Upper lobe of right lung (tissue), 1 donor: ENCODE data around the gene CARHSP1. TPM values are rescaled to one million over a fixed set of nuclear protein-coding genes. Genes with fewer than 3 reads are reported as not detected.

Source experiments
- ATAC-seq: fragments of 200-7000 bp; cut with Tn5 transposase; one replicate; pipeline ENCODE4 v1.9.1; 2020; ENCODE audit warnings: mild to moderate bottlenecking, moderate library complexity
- DNase-seq: peaks from one replicate; pipeline ENCODE4 v3.0.0-alpha.2; 2020
- H3K27ac ChIP-seq: fragments of 200-600 bp; one replicate; pipeline ENCODE4 v1.8.0; 2022
- H3K27me3 ChIP-seq: fragments of 200-600 bp; one replicate; pipeline ENCODE4 v1.8.0; 2022; ENCODE audit warnings: mild to moderate bottlenecking
- H3K36me3 ChIP-seq: fragments of 200-600 bp; one replicate; pipeline ENCODE4 v1.8.0; 2022
- H3K4me1 ChIP-seq: fragments of 200-600 bp; one replicate; pipeline ENCODE4 v1.8.0; 2022
- H3K4me3 ChIP-seq: fragments of 200-600 bp; one replicate; pipeline ENCODE4 v1.8.0; 2022; ENCODE audit warnings: mild to moderate bottlenecking
- H3K9me3 ChIP-seq: fragments of 200-600 bp; one replicate; pipeline ENCODE4 v1.8.0; 2022
- intact Hi-C: fragments of 100-400 bp; cut with DNase I; formaldehyde crosslinking; loops from one replicate; pipeline ENCODE4 v1.11.0; 2022
- total RNA-seq: library from RNA; stranded (reverse); fragmentation: NEBNext Ultra II Directional; extraction: Animal tissue kit (Norgen Biotek cat#: 25700); gene quantifications from one replicate; pipeline ENCODE4 v1.2.1, GENCODE V29; 2021
- TF ChIP-seq, protein P1 (sequence below): fragments of 200-600 bp; IDR thresholded peaks from one replicate; pipeline ENCODE4 v1.8.0; 2022; ENCODE audit warnings: antibody characterized with exemption
- donor health status: DM: no; HTN: yes; CAD: no; lungs with severe emphysema.

The CARHSP1 gene
- total RNA-seq, 1 donor from 2014 or later, result 103 TPM

GRCh38 chr16:8818504-8819270 lies 50.1 kb downstream of the CARHSP1 start:
- intact Hi-C loops, result no loop called here
- DNase-seq, result no peak
- no peak overlapping the region for H3K27ac ChIP-seq

GRCh38 chr16:8816967-8817655 lies 51.7 kb downstream of the CARHSP1 start:
- Histone ChIP-seq H3K4me1 (peaks cover 4% of the 10 kb centered on the region), H3K27ac (no peak overlapping the region), H3K27me3 (no peaks in the 10 kb centered on the region), H3K9me3 (no peaks in the 10 kb centered on the region), H3K36me3 (peaks cover 72% of the 10 kb centered on the region), H3K4me3 (no peak overlapping the region)
- TF ChIP-seq, protein P1, sequence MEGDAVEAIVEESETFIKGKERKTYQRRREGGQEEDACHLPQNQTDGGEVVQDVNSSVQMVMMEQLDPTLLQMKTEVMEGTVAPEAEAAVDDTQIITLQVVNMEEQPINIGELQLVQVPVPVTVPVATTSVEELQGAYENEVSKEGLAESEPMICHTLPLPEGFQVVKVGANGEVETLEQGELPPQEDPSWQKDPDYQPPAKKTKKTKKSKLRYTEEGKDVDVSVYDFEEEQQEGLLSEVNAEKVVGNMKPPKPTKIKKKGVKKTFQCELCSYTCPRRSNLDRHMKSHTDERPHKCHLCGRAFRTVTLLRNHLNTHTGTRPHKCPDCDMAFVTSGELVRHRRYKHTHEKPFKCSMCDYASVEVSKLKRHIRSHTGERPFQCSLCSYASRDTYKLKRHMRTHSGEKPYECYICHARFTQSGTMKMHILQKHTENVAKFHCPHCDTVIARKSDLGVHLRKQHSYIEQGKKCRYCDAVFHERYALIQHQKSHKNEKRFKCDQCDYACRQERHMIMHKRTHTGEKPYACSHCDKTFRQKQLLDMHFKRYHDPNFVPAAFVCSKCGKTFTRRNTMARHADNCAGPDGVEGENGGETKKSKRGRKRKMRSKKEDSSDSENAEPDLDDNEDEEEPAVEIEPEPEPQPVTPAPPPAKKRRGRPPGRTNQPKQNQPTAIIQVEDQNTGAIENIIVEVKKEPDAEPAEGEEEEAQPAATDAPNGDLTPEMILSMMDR, result no peak
- DNase-seq, result no peak
- intact Hi-C loops, result no loop called here
- no peak for ATAC-seq

More at GRCh38 chr16:8818504-8819270, 50.1 kb downstream of the CARHSP1 start:
- Histone ChIP-seq H3K9me3 (no peaks in the 10 kb centered on the region), H3K36me3 (peaks cover 72% of the 10 kb centered on the region), H3K4me3 (no peak overlapping the region), H3K4me1 (peaks cover 4% of the 10 kb centered on the region), H3K27me3 (no peaks in the 10 kb centered on the region)
- ATAC-seq, result peak; percentile 50
- TF ChIP-seq, protein P1, result no peak

DNA sequence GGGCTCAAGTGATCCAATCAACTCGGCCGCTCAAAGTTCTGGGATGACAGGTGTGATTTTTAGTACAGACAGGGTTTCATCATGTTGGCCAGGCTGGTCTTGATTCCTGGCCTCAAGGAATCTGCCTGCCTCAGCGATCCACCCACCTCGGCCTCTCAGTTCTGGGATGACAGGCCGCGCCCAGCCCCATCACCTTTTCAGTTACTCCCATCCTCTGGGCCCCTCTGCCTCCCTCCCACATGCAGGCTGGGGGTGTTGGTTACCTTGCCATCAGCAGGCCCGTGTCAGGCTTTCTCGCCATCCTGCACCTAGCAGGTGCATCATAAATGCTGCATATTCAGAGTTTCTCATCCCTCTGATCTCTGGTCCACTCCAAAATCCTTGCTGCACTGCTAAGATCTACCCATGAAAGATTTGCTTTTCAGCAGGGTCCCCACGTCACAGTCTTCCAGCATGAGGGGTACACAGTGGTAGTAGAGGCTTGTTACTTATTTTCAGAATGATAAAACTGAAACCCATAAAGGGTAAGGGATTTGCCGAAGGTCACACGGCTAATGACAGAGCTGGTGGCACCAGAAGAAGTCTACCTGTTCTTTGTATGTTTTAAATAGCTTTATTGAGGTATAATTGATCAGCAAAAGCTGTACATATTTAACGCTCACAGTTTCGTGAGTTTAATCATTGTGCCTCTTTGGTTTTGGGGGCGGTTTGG lies 54.6 kb downstream of the CARHSP1 start:
- Histone ChIP-seq H3K4me1 (peaks cover 4% of the 10 kb centered on the region), H3K27ac (no peak overlapping the region), H3K36me3 (peaks cover 83% of the 10 kb centered on the region), H3K4me3 (no peak overlapping the region), H3K9me3 (no peaks in the 10 kb centered on the region), H3K27me3 (no peaks in the 10 kb centered on the region)
- intact Hi-C loops, result no loop called here
- DNase-seq, result no peak
- TF ChIP-seq, protein P1, result no peak
- no peak for ATAC-seq

DNA sequence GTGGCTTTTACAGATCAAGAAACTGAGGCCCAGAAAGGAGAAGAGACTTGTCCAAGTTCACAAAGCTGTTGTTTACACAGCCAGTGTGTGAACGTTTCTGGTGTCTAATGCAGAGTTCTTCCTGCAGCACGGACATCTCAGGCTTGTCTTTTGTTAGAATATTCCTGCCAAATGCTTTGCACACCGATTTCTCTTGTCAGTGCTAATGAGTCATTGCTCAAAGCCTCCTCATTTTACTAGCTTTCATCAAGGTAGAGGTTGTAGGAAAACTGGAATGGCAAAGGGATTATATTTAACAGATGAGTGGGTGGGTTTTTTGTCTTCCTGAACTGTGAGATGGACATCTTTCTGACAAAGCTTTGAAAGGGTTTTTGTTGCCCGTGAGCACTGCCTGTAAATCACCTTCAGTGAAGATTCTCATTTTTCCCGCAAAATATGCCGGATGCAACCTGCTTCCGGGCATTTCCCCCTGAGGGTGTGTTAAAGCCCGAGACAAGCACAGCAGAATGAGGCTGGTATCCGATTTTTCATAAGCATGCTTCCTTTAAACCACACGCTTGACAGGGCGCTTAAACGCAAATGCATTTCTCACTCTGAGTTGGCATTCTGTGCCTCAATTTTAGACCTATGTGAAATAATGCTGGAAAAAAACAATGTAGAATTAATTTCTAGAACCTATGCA lies 56.5 kb downstream of the CARHSP1 start:
- Histone ChIP-seq H3K27me3 (no peaks in the 10 kb centered on the region), H3K4me1 (no peaks in the 10 kb centered on the region), H3K36me3 (peaks cover 89% of the 10 kb centered on the region), H3K4me3 (no peak overlapping the region), H3K27ac (no peak overlapping the region), H3K9me3 (no peaks in the 10 kb centered on the region)
- intact Hi-C loops, result no loop called here
- TF ChIP-seq, protein P1, result no peak
- DNase-seq (no peak), ATAC-seq (no peak)

- ATAC-seq, result no peak
- DNase-seq, result no peak
- Histone ChIP-seq H3K27ac (no peak overlapping the region), H3K27me3 (no peaks in the 10 kb centered on the region), H3K4me3 (no peak overlapping the region), H3K4me1 (no peaks in the 10 kb centered on the region), H3K36me3 (peaks cover 100% of the 10 kb centered on the region), H3K9me3 (no peaks in the 10 kb centered on the region)
- intact Hi-C loops, result loop anchor here (10.0 kb wide), 1 partner anchor 56 kb away; the partner anchor contains the start of gene CARHSP1
- TF ChIP-seq, protein P1, result no peak
These were observed 60.0 kb downstream of the CARHSP1 start for GRCh38 chr16:8808613-8809353.
